ENCODE results near the gene OR6B3. TPM values are rescaled to one million over a fixed set of nuclear protein-coding genes. Genes with fewer than 3 reads are reported as not detected.

Gene OR6B3
- total and polyA plus RNA-seq, 7 experiments from 2014 or later, result not detected

DNA sequence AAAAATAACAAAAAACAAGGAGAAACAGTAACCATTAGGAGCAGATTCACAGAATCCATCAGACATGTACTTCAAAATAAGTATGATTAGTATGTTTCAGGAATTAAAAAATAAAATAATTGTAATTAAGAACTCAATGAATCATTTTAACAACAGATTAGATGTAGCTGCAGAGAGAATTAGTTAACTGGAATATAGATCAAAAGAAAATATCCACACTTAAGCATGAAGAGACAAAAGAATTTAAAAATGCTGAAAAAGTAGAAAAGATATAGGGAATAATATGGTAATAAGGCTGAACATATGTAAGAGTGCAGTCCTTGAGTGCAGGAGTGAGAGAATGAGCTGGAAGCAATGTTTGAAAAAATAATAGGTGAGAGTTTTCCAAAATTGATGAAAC, 24.1 kb upstream of the OR6B3 start:
- H3K4me3 Mint-ChIP-seq, result no peak overlapping the region
- no peaks in the 10 kb centered on the region for H3K36me3 ChIP-seq (ENCODE audit: control insufficient read depth in 2 of 3, insufficient read depth in 3 of 3, low read length in 3 of 3)
- ATAC-seq, result no peak
- no peak overlapping the region for H3K4me3 ChIP-seq (ENCODE audit: low read length)
- DNase-seq, result no peak
- H3K27ac ChIP-seq (ENCODE audit: low read depth, low read length), result no peak overlapping the region
- intact Hi-C loops (cut with micrococcal nuclease), result no loop called here
- H3K9me3 Mint-ChIP-seq, result peaks cover 0 to 42% (median 24%) of the 10 kb centered on the region in 11 donors
- H3K27me3 ChIP-seq (ENCODE audit: control insufficient read depth in 2 of 2, insufficient read depth in 2 of 2, low read length in 2 of 2), result no peaks in the 10 kb centered on the region
- H3K27me3 Mint-ChIP-seq, result peaks cover 12 to 53% (median 42%) of the 10 kb centered on the region in 5 donors
- H3K4me1 Mint-ChIP-seq, result no peaks in the 10 kb centered on the region
- ChIA-PET POLR2A (no interaction called here), CTCF (no interaction called here)
- no peak overlapping the region for H3K27ac Mint-ChIP-seq
- H3K4me1 ChIP-seq (ENCODE audit: control insufficient read depth in 2 of 2, insufficient read depth in 2 of 2, low read length in 2 of 2), result no peaks in the 10 kb centered on the region
- H3K36me3 Mint-ChIP-seq, result peaks cover 0 to 19% (median 1%) of the 10 kb centered on the region in 5 donors
- H3K9me3 ChIP-seq (ENCODE audit: control insufficient read depth in 2 of 3, low read length in 3 of 3), result peaks cover 0 to 10% (median 0%) of the 10 kb centered on the region in 3 experiments

DNA sequence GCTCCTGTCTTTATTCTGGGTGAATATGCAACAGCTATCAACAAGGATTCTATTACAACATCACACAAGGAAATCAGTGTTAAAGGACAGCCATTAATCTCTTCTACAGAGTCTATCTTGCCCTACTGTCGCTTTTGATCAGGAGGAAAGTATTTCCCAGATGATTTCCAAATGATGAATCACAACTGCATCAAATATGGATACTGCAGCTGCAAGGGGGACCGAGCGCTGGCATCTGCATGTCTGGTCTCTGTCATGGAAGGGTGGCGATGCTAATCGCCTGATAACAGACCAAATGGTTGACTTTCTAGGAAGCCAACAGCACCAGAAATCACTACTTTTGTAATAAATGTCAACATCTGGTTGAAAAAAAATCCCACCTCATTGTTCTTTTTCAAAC, 21.2 kb upstream of the OR6B3 start:
- intact Hi-C loops (cut with micrococcal nuclease), result no loop called here
- H3K4me3 Mint-ChIP-seq, result no peak overlapping the region
- no peak overlapping the region for H3K27ac Mint-ChIP-seq
- Histone ChIP-seq H3K36me3 (ENCODE audit: control insufficient read depth in 2 of 3, insufficient read depth in 3 of 3, low read length in 3 of 3) (no peaks in the 10 kb centered on the region), H3K27ac (ENCODE audit: low read depth, low read length) (no peak overlapping the region), H3K27me3 (ENCODE audit: control insufficient read depth in 2 of 2, insufficient read depth in 2 of 2, low read length in 2 of 2) (peaks cover 0 to 2% of the 10 kb centered on the region in 2 donors), H3K4me1 (ENCODE audit: control insufficient read depth in 2 of 2, insufficient read depth in 2 of 2, low read length in 2 of 2) (no peaks in the 10 kb centered on the region), H3K4me3 (ENCODE audit: low read length) (no peak overlapping the region), H3K9me3 (ENCODE audit: control insufficient read depth in 2 of 3, low read length in 3 of 3) (peaks cover 0 to 10% (median 0%) of the 10 kb centered on the region in 3 experiments)
- no peaks in the 10 kb centered on the region for H3K4me1 Mint-ChIP-seq
- DNase-seq (no peak), ATAC-seq (no peak)
- ChIA-PET POLR2A (no interaction called here), CTCF (interaction anchor here (0.7 kb wide), 1 partner anchor 74 kb away, joined by 3 read pairs; no protein-coding TSS in a partner anchor)
- H3K9me3 Mint-ChIP-seq, result peaks cover 4 to 46% (median 28%) of the 10 kb centered on the region in 11 donors
- H3K27me3 Mint-ChIP-seq, result peaks cover 5 to 55% (median 38%) of the 10 kb centered on the region in 5 donors
- H3K36me3 Mint-ChIP-seq, result peaks cover 0 to 19% (median 3%) of the 10 kb centered on the region in 5 donors

DNA sequence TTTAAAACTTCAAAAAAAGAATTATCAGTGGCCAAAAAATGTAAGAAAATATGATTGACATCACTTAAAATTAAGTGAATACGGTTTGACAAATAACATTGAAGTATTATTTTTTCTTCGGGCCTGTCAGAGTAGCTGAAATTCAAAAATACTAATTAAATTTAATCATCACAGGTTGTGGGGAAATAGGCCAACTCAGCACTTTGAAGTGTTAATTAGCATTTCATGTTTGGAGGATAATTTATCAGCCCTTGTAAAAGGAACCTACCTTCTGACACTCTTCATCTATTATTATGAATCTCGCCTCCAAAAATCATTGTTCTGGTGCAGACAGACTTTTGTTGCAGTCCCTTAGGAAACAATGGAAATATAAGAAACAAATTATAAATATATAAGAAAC, 17.6 kb upstream of the OR6B3 start:
- Histone ChIP-seq H3K36me3 (ENCODE audit: control insufficient read depth in 2 of 3, insufficient read depth in 3 of 3, low read length in 3 of 3) (no peaks in the 10 kb centered on the region), H3K9me3 (ENCODE audit: control insufficient read depth in 2 of 3, low read length in 3 of 3) (no peaks in the 10 kb centered on the region), H3K4me1 (ENCODE audit: control insufficient read depth in 2 of 2, insufficient read depth in 2 of 2, low read length in 2 of 2) (no peaks in the 10 kb centered on the region), H3K4me3 (ENCODE audit: low read length) (no peak overlapping the region), H3K27ac (ENCODE audit: low read depth, low read length) (no peak overlapping the region), H3K27me3 (ENCODE audit: control insufficient read depth in 2 of 2, insufficient read depth in 2 of 2, low read length in 2 of 2) (peaks cover 0 to 2% of the 10 kb centered on the region in 2 donors)
- H3K27ac Mint-ChIP-seq, result no peak overlapping the region
- H3K4me1 Mint-ChIP-seq, result no peaks in the 10 kb centered on the region
- peaks cover 28 to 50% (median 32%) of the 10 kb centered on the region in 5 donors for H3K27me3 Mint-ChIP-seq
- CTCF ChIA-PET, result no interaction called here
- no peak overlapping the region for H3K4me3 Mint-ChIP-seq
- ATAC-seq (no peak), DNase-seq (no peak)
- H3K36me3 Mint-ChIP-seq, result peaks cover 0 to 8% (median 0%) of the 10 kb centered on the region in 5 donors
- peaks cover 0 to 35% (median 6%) of the 10 kb centered on the region in 11 donors for H3K9me3 Mint-ChIP-seq
- intact Hi-C loops (cut with micrococcal nuclease), result no loop called here
- POLR2A ChIA-PET, result no interaction called here

DNA sequence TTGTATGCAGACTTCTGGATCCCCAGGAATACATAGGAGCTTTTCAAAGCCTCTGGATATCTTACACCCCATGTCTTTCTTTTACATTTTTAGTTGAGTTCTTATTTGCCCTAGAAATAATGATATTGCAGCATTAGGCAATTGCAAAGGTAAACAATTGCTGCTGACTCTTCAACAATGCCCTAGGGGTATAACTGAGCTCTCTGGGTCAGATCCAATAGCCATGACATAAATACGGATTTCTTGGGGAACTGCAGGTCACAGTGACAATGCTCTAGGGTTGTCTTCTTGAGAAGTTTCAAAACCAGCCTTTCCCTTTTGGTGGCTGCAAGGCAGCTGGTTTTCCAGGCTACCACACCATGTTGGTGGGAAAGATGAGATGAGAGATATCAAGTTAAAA, 16.5 kb upstream of the OR6B3 start:
- Mint-ChIP-seq H3K4me3 (no peak overlapping the region), H3K27ac (no peak overlapping the region), H3K36me3 (peaks cover 0 to 4% (median 0%) of the 10 kb centered on the region in 5 donors), H3K9me3 (peaks cover 0 to 25% (median 6%) of the 10 kb centered on the region in 11 donors), H3K4me1 (no peaks in the 10 kb centered on the region), H3K27me3 (peaks cover 23 to 42% (median 36%) of the 10 kb centered on the region in 5 donors)
- DNase-seq (no peak), ATAC-seq (no peak)
- no peak overlapping the region for H3K27ac ChIP-seq (ENCODE audit: low read depth, low read length)
- H3K36me3 ChIP-seq (ENCODE audit: control insufficient read depth in 2 of 3, insufficient read depth in 3 of 3, low read length in 3 of 3), result no peaks in the 10 kb centered on the region
- H3K4me3 ChIP-seq (ENCODE audit: low read length), result no peak overlapping the region
- CTCF ChIA-PET, result interaction anchor here (1.7 kb wide), 1 partner anchor 74 kb away, joined by 4 read pairs; no protein-coding TSS in a partner anchor
- H3K27me3 ChIP-seq (ENCODE audit: control insufficient read depth in 2 of 2, insufficient read depth in 2 of 2, low read length in 2 of 2), result peaks cover 0 to 2% of the 10 kb centered on the region in 2 donors
- H3K9me3 ChIP-seq (ENCODE audit: control insufficient read depth in 2 of 3, low read length in 3 of 3), result no peaks in the 10 kb centered on the region
- intact Hi-C loops (cut with micrococcal nuclease), result no loop called here
- POLR2A ChIA-PET, result no interaction called here
- no peaks in the 10 kb centered on the region for H3K4me1 ChIP-seq (ENCODE audit: control insufficient read depth in 2 of 2, insufficient read depth in 2 of 2, low read length in 2 of 2)

DNA sequence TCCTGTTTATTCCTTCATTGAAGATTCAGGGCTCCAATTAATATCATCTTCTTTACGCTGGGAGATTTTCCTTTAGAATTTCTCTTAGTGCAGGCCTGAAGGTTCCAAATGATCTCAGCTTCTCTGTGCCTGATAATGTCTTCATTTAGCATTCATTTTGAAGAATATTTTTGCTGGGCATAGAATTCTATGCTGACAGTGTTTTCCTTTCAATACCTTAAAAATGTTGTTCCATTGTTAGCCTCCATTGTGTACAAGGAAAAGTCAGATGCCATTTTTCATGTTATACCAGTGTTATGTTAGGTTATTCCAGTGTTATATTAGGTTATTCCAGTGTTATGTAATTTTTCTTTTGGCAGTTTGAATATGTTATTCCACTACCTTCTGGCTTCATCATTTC, 14.9 kb upstream of the OR6B3 start:
- H3K27ac ChIP-seq (ENCODE audit: low read depth, low read length), result no peak overlapping the region
- Mint-ChIP-seq H3K36me3 (peaks cover 0 to 4% (median 0%) of the 10 kb centered on the region in 5 donors), H3K9me3 (peaks cover 0 to 25% (median 6%) of the 10 kb centered on the region in 11 donors), H3K4me3 (no peak overlapping the region), H3K4me1 (no peaks in the 10 kb centered on the region), H3K27ac (no peak overlapping the region), H3K27me3 (peaks cover 14 to 44% (median 41%) of the 10 kb centered on the region in 5 donors)
- ATAC-seq (no peak), DNase-seq (no peak)
- no peaks in the 10 kb centered on the region for H3K4me1 ChIP-seq (ENCODE audit: control insufficient read depth in 2 of 2, insufficient read depth in 2 of 2, low read length in 2 of 2)
- H3K27me3 ChIP-seq (ENCODE audit: control insufficient read depth in 2 of 2, insufficient read depth in 2 of 2, low read length in 2 of 2), result peaks cover 0 to 2% of the 10 kb centered on the region in 2 donors
- intact Hi-C loops (cut with micrococcal nuclease), result no loop called here
- CTCF ChIA-PET, result no interaction called here
- H3K9me3 ChIP-seq (ENCODE audit: control insufficient read depth in 2 of 3, low read length in 3 of 3), result no peaks in the 10 kb centered on the region
- H3K4me3 ChIP-seq (ENCODE audit: low read length), result no peak overlapping the region
- POLR2A ChIA-PET, result no interaction called here
- H3K36me3 ChIP-seq (ENCODE audit: control insufficient read depth in 2 of 3, insufficient read depth in 3 of 3, low read length in 3 of 3), result no peaks in the 10 kb centered on the region

DNA sequence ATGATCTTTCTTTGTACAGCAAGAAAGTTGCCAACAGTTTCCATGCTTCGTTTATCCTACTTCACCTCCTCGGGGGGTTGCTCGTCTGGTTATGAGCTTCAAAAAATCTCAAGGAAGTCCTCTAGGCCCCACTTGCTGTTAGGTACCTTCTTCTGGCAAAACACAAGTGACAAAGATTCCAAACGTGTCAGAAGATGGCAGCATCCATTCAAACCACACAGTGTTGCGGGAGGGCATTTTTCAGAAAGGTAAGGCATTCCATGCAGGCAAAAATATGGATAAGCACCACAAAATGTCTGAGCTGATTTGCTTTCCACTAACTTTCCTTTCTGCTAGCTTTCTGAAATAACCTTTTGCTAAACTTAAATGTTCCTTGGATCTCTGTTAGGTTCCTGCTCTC, 13.2 kb upstream of the OR6B3 start:
- no peaks in the 10 kb centered on the region for H3K4me1 Mint-ChIP-seq
- CTCF ChIA-PET, result interaction anchor here (4.6 kb wide), 1 partner anchor 77 kb away, joined by 29 read pairs; no protein-coding TSS in a partner anchor

DNA sequence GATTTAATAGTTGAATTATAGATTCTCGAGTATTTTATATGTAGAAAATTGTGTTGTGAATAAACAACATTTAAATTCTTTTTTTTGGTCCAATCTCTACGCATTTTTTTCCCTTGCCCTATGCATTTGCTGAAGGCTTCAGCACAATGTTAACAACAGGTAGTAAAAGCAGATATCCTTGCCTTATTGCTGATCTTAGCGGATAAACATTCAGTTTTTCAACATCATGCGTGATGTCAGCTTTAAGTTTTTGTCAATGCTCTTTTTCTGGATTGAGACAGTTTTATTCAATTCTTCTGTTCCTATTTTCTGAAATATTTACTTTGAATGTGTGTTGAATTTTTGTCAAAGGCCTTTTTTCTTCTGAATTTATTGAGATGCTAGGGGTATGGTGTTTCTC, 11.6 kb upstream of the OR6B3 start:
- no peaks in the 10 kb centered on the region for H3K4me1 Mint-ChIP-seq
- H3K4me3 Mint-ChIP-seq, result no peak overlapping the region
- intact Hi-C loops (cut with micrococcal nuclease), result no loop called here
- ChIA-PET POLR2A (no interaction called here), CTCF (interaction anchor here (4.6 kb wide), 1 partner anchor 78 kb away, joined by 29 read pairs; no protein-coding TSS in a partner anchor)
- peaks cover 0 to 4% (median 0%) of the 10 kb centered on the region in 5 donors for H3K36me3 Mint-ChIP-seq
- no peak for DNase-seq
- peaks cover 12 to 62% (median 27%) of the 10 kb centered on the region in 5 donors for H3K27me3 Mint-ChIP-seq
- no peak for ATAC-seq
- no peaks in the 10 kb centered on the region for H3K9me3 ChIP-seq (ENCODE audit: control insufficient read depth in 2 of 3, low read length in 3 of 3)
- no peak overlapping the region for H3K27ac ChIP-seq (ENCODE audit: low read depth, low read length)
- H3K27me3 ChIP-seq (ENCODE audit: control insufficient read depth in 2 of 2, insufficient read depth in 2 of 2, low read length in 2 of 2), result no peaks in the 10 kb centered on the region
- H3K4me3 ChIP-seq (ENCODE audit: low read length), result no peak overlapping the region
- no peaks in the 10 kb centered on the region for H3K36me3 ChIP-seq (ENCODE audit: control insufficient read depth in 2 of 3, insufficient read depth in 3 of 3, low read length in 3 of 3)
- no peaks in the 10 kb centered on the region for H3K4me1 ChIP-seq (ENCODE audit: control insufficient read depth in 2 of 2, insufficient read depth in 2 of 2, low read length in 2 of 2)
- peaks cover 0 to 24% (median 5%) of the 10 kb centered on the region in 11 donors for H3K9me3 Mint-ChIP-seq
- no peak overlapping the region for H3K27ac Mint-ChIP-seq

More for the DNA sequence above, 13.2 kb upstream of the OR6B3 start:
- ATAC-seq, result no peak
- POLR2A ChIA-PET, result interaction anchor here (0.5 kb wide), 1 partner anchor 67 kb away, joined by 4 read pairs; no protein-coding TSS in a partner anchor
- Histone ChIP-seq H3K4me1 (ENCODE audit: control insufficient read depth in 2 of 2, insufficient read depth in 2 of 2, low read length in 2 of 2) (no peaks in the 10 kb centered on the region), H3K27ac (ENCODE audit: low read depth, low read length) (no peak overlapping the region), H3K4me3 (ENCODE audit: low read length) (no peak overlapping the region), H3K36me3 (ENCODE audit: control insufficient read depth in 2 of 3, insufficient read depth in 3 of 3, low read length in 3 of 3) (no peaks in the 10 kb centered on the region), H3K27me3 (ENCODE audit: control insufficient read depth in 2 of 2, insufficient read depth in 2 of 2, low read length in 2 of 2) (peaks cover 0 to 2% of the 10 kb centered on the region in 2 donors), H3K9me3 (ENCODE audit: control insufficient read depth in 2 of 3, low read length in 3 of 3) (no peaks in the 10 kb centered on the region)
- intact Hi-C loops (cut with micrococcal nuclease), result no loop called here
- Mint-ChIP-seq H3K27ac (no peak overlapping the region), H3K36me3 (peaks cover 0 to 4% (median 0%) of the 10 kb centered on the region in 5 donors), H3K27me3 (peaks cover 14 to 56% (median 25%) of the 10 kb centered on the region in 5 donors), H3K9me3 (peaks cover 0 to 25% (median 6%) of the 10 kb centered on the region in 11 donors), H3K4me3 (no peak overlapping the region)
- DNase-seq, result no peak

All from naive thymus-derived CD4-positive, alpha-beta T cell (primary cell).